Measurements from ENCODE around the gene MPZL1.
"Not testable (repeated sequence)": the region's sequence is repeated elsewhere in the genome, so short reads cannot be mapped to it uniquely, and the experiment has no call there.

Gene MPZL1

DNA sequence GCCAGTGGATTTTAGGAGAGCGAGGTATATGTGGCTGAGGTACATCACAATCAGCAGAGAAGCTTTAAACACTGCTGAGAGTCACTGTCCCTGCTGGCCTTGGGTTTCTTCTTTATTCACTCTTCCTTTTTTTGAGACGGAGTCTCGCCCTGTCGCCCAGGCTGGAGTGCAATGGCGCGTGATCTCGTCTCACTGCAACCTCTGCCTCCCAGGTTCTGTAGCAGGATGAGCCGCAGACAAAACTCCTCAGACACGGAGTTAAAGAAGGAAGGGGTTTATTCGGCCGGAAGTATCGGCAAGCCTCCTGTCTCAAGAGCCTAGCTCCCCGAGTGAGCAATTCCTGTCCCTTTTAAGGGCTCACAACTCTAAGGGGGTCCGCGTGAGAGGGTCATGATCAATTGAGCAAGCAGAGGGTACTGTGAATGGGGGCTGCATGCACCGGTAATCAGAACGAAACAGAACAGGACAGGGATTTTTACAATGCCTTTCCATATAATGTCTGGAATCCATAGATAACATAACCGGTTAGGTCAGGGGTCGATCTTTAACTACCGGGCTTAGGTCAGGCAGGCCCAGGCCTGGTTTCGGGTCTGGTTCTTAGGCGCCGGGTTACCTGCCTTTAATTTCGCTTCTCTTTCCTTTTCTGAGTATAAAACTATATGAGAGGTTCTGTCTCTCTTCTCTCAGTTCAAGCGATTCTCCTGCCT lies 1.9 kb upstream of the MPZL1 start:
- not testable (repeated sequence) for DNase-seq

GRCh38 chr1:167720965-167721616 lies 691 bp upstream of the MPZL1 start:
- DNase-seq, result peak; percentile 30

- peak; percentile 5 for DNase-seq
Measured at GRCh38 chr1:167722152-167722869, 529 bp downstream of the MPZL1 start.

DNA sequence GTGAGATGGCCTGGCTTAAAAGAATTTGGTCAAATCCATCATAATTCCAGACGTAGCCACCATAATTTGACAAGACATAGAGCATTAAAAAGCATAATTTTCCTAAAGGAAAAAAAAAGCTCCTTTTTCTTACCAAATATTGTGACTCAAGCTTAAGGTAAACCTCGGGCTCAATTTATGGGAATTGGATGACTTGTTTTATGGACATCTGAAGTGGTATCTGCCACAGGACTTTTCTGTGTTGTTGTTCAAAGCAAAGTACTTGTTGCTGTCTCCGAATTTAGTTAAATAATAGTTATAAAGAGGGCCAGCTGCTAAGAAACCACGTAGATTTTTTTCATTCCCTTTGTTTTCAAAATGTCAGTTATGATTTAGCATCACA lies 1.1 kb downstream of the MPZL1 start:
- no peak for DNase-seq

- DNase-seq, result no peak
Measured at GRCh38 chr1:167723707-167724323, 2.0 kb downstream of the MPZL1 start.

DNA sequence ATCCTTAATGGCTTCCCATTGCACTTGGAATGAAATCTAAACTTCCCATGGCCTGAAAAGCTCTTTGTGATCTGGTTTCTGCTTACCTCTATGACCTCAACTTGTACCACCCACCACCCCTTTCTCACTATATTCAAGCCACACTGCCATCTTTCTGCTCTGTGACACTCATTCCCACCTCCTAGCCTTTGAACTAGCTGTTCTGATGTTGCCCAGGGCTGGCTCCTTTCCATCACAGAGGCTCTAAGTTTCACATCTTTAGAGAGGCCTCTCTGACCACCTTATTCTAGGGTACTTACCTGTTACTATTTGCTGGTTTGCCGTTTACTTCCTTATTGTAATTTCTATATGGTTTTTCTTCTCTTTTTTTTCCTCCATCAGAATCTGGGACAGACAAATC lies 4.2 kb downstream of the MPZL1 start:
- no peak for DNase-seq

DNA sequence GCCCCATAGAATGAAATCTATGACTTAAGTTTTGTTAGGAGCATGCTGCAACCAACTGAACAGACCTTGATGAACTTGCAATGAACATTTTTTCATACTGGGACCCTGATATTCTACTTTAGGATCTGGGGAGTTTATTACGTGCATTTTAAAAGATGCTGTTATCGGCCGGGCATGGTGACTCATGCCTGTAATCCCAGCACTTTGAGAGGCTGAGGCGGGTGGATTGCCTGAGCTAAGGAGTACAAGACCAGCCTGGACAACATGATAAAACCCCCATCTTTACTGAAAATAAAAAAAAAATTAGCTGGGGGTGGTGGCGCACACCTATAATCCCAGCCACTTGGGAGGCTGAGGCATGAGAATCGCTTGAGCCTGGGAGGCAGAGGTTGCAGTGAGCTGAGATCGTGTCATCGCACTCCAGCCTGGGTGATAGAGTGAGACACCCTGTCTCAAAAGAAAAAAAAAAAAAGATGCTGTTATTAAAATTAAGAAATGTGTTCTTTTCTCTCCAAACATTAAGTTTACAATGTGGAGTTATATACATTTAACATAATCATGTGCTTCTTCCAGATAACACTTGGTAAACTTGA lies 7.1 kb downstream of the MPZL1 start:
- no peak for DNase-seq

GRCh38 chr1:167734227-167734626 lies 12.4 kb downstream of the MPZL1 start:
- DNase-seq, result no peak

GRCh38 chr1:167734841-167735240 lies 13.1 kb downstream of the MPZL1 start:
- no peak for DNase-seq

GRCh38 chr1:167737169-167737568 lies 15.4 kb downstream of the MPZL1 start:
- no peak for DNase-seq

DNA sequence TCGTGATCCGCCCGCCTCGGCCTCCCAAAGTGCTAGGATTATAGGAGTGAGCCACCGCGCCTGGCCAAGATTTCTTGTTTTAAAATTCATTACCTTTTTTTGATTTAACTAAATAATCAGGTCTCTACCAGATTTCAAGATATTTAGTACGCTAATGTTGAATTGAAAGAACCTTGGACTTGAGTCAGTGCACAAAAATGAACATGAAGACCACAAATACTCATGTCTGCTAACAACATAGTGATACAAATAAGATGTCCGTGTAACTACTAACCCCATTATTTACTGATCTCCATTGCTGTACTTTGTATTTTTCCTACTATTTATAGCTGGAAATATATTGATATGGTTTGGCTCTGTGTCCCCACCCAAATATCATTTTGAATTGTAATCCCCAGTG lies 16.4 kb downstream of the MPZL1 start:
- DNase-seq, result no peak

DNA sequence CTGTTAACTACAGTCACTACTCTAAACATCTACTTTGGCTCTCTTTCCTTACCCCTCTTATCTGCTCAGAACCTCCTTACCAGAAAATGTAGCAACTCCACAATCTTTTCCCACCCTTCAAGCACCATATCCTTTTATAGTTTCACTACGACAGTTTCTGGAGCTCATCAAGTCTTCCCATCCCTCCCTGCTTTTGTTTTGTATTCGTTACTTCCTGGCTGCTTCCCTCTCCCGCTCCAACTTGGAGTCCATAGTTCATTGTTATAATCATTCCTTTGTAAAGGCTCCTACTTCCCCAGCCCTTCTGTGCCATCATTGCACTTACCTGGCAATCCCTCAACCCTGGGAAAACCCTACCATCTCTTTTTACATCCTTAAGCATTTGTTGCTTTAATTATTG lies 18.0 kb downstream of the MPZL1 start:
- DNase-seq, result no peak

DNA sequence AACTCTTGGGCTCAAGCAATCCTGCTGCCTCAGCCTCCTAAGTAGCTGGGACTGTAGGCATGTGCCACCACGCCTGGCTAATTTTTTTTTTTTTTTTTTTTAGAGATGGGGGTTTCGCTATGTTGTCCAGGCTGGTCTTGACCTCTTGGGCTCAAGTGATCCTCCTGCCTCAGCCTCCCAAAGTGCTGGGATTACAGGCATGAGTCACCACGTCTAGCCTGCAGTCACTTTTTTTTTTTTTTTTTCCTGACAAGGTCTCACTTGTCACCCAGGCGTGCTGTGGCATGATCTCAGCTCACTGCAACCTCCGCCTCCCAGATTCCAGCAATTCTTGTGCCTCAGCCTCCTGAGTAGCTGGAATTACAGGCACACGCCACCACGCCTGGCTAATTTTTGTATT lies 19.3 kb downstream of the MPZL1 start:
- not testable (repeated sequence) for DNase-seq

- not testable (repeated sequence) for DNase-seq
Measured at GRCh38 chr1:167742392-167743057, 20.7 kb downstream of the MPZL1 start.

DNA sequence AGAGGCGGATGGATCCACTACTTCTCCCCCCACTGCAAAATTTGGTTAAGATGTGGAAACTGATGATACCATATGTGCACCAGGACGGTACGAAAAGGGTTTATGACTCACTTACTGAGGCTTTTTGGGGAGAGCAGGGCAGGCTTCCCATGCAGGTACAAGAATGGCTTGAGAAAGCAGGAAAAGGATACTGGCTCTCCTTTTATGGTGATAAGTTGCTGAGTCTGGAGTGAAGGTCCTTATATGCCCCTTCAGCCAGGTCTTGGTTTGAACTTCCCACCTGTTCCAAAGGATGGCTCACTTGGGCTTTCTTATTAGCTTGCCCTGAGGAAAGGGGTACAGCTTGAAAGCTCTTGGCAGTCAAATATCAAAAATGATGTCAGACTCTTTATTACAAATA lies 23.1 kb downstream of the MPZL1 start:
- no peak for DNase-seq

DNA sequence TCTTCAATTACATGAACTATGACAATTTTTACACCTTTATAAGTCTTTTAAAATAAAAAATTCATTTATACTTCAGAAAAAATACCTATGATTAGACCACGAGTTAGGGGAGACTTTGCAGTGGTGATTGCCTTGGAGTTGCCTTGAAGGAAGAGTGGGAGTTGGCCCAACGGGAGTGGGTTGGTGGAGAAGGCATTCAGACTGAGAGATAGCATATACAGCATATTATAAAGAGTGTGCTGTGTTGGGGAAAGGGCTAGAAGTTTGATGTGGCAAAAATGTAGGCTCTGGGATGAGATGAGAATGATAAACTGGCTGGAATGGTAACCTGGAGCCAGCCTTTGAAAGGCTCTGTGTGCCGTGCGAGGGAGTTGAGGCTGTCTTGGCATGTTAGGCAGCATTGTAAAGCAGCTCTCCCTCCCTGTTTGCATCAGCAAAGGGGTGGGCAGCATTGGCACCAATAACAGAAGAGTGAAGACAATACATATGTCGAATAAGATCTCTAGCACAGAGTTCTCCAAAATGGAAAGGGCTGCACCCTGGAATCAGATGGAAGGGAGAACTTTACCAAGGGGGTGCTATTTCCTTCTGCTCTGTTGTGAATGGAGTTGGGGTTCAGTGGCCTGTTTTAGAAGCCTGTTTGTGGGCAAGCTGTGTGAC lies 24.4 kb downstream of the MPZL1 start:
- no peak for DNase-seq

DNA sequence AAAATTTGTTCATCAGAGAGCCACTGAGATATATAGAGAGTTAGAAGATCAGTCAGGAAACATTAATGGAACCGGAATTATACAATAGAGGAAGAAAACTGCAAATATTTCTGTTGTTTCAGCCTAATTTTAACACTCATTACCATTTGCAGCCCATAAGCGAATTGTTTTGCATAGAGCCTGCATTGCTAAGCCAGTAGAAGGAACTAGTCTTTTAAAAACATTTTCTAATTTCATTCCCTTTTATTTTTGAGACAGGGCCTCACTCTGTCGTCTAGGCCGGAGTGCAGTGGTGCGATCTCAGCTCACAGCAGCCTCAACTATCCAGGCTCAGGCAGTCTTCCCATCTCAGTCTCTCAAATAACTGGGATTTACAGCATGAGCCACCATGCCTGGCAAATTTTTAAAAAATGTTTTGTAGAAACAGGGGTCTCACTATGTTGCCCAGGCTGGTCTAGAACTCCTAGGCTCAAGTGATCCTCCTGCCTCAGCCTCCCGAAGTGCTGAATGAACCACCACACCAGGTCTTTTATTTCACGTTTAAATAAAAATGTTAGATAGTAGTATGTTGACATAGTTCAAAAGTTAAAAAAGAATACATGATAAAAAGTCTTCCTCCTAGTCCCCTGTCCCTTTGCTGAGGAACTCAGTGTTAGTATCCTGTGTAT lies 25.3 kb downstream of the MPZL1 start:
- no peak for DNase-seq

DNA sequence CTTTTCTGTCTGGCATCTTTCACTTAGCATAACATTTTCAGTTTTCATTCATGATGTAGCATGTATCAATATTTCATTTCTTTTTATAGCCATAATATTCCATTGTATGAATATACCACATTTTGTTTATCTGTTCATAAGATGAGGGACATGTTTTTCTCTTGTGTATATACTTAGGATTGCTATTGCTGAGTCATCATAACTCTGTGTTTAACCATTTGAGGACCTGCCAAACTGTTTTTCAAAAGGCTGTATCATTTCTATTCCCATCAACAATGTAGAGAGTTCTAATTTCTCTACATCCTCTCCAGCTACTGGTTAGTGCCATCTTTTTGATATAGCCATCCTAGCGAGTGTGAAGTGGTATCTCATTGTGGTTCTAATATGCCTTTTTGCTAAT lies 26.2 kb downstream of the MPZL1 start:
- DNase-seq, result no peak

GRCh38 chr1:167748906-167749305 lies 27.1 kb downstream of the MPZL1 start:
- DNase-seq, result no peak

DNA sequence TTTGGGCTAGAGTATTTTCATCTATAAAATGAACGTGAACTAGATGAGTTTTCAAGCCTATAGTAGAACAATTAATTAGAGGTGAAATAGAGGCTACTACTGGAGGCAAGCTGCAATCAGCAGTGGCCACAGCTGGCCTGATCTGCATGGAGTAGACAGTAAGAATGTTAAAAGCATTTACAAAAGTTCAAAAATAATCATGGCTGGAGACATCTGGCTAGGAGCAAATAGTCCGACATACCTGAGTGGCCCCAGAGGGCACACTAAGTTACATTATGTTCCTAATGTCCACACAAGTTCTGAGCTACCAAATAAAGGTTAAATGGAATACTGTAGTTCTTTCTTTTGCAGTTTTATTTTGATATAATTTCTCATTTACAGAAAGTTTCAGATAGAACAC lies 28.0 kb downstream of the MPZL1 start:
- no peak for DNase-seq

DNA sequence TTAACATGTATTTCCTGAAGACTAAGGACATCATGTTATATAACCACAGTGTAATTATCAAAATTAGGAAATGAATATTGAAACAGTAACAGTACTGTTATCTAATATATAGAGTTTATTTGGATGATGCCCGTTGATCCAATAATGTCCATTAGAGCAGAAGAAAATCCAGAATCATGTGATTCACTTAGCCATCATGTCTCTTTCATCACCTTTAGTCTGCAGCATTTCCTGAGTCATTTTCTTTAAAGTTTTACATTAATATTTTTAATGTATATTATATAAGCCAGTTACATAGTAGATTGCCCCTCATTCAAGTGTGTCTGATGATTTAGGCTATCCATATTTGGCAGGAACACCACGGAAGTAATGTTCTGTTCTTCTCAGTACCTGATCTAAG lies 28.9 kb downstream of the MPZL1 start:
- DNase-seq, result no peak

- DNase-seq, result no peak
Measured at GRCh38 chr1:167751676-167752075, 29.9 kb downstream of the MPZL1 start.

Measured in amniotic stem cell (primary cell).